Measurements from ENCODE around the gene DNAJC6. TPM values are rescaled to one million over a fixed set of nuclear protein-coding genes. Genes with fewer than 3 reads are reported as not detected.

Gene DNAJC6
- polyA plus RNA-seq, 1 of the 3 experiments (the other 2 are of a cell fraction) = 1.9 TPM

DNA sequence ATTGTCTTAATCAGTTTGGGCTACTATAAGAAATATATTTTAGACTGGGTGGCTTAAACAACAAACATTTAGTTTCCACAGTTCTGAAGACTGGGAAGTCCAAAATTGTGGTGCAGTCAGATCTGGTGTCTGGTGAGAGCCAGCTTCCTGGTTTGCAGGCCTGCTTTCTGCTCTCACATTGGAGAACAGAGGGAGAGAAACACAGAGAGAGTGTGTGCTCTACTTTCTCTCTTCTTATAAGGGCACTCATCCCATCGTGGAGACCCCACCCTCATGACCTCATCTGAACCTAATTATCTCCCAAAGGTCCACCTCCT lies 115.2 kb downstream of the DNAJC6 start:
- H3K4me1 ChIP-seq (ENCODE audit: control insufficient read depth in 1 of 2, insufficient read depth in 2 of 2, low read depth in 1 of 2, low read length in 1 of 2) = peaks cover 10 to 27% of the 10 kb centered on the region in 2 experiments
- no peaks in the 10 kb centered on the region for H3K9me2 ChIP-seq
- TF ChIP-seq, protein P1, sequence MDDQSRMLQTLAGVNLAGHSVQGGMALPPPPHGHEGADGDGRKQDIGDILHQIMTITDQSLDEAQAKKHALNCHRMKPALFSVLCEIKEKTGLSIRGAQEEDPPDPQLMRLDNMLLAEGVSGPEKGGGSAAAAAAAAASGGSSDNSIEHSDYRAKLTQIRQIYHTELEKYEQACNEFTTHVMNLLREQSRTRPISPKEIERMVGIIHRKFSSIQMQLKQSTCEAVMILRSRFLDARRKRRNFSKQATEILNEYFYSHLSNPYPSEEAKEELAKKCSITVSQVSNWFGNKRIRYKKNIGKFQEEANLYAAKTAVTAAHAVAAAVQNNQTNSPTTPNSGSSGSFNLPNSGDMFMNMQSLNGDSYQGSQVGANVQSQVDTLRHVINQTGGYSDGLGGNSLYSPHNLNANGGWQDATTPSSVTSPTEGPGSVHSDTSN (IDR thresholded peaks at IDR 0.05) = no peak
- TF ChIP-seq GATA2 (CRISPR knock-in tag; IDR thresholded peaks at IDR 0.05) = no peak
- TF ChIP-seq SMC3 (IDR thresholded peaks at IDR 0.05; ENCODE audit: low read depth, low read length) = no peak
- TF ChIP-seq MEF2A (IDR thresholded peaks at IDR 0.05; ENCODE audit: borderline replicate concordance, low read depth) = no peak
- TF ChIP-seq EZH2phosphoT487 (IDR thresholded peaks at IDR 0.05; ENCODE audit: borderline replicate concordance, low read depth) = no peak
- no peak for TF ChIP-seq MXI1 (IDR thresholded peaks at IDR 0.05; ENCODE audit: low read depth, low read length)
- TF ChIP-seq, protein P2, sequence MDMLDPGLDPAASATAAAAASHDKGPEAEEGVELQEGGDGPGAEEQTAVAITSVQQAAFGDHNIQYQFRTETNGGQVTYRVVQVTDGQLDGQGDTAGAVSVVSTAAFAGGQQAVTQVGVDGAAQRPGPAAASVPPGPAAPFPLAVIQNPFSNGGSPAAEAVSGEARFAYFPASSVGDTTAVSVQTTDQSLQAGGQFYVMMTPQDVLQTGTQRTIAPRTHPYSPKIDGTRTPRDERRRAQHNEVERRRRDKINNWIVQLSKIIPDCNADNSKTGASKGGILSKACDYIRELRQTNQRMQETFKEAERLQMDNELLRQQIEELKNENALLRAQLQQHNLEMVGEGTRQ (IDR thresholded peaks at IDR 0.05; ENCODE audit: borderline replicate concordance, low read depth, low read length) = no peak
- TF ChIP-seq, protein P3, sequence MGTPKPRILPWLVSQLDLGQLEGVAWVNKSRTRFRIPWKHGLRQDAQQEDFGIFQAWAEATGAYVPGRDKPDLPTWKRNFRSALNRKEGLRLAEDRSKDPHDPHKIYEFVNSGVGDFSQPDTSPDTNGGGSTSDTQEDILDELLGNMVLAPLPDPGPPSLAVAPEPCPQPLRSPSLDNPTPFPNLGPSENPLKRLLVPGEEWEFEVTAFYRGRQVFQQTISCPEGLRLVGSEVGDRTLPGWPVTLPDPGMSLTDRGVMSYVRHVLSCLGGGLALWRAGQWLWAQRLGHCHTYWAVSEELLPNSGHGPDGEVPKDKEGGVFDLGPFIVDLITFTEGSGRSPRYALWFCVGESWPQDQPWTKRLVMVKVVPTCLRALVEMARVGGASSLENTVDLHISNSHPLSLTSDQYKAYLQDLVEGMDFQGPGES (IDR thresholded peaks at IDR 0.05; ENCODE audit: low read depth, low read length) = no peak
- TF ChIP-seq, protein P4, sequence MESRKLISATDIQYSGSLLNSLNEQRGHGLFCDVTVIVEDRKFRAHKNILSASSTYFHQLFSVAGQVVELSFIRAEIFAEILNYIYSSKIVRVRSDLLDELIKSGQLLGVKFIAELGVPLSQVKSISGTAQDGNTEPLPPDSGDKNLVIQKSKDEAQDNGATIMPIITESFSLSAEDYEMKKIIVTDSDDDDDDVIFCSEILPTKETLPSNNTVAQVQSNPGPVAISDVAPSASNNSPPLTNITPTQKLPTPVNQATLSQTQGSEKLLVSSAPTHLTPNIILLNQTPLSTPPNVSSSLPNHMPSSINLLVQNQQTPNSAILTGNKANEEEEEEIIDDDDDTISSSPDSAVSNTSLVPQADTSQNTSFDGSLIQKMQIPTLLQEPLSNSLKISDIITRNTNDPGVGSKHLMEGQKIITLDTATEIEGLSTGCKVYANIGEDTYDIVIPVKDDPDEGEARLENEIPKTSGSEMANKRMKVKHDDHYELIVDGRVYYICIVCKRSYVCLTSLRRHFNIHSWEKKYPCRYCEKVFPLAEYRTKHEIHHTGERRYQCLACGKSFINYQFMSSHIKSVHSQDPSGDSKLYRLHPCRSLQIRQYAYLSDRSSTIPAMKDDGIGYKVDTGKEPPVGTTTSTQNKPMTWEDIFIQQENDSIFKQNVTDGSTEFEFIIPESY (IDR thresholded peaks at IDR 0.05; ENCODE audit: borderline replicate concordance, low read depth) = no peak
- TF ChIP-seq JUND (IDR thresholded peaks at IDR 0.05) = no peak
- TF ChIP-seq NRF1 (IDR thresholded peaks at IDR 0.05; ENCODE audit: low read depth, low read length) = no peak
- no peak for TF ChIP-seq RXRA (IDR thresholded peaks at IDR 0.05; ENCODE audit: borderline replicate concordance, low read depth)
- no peak for TF ChIP-seq EP300 (IDR thresholded peaks at IDR 0.05; ENCODE audit: borderline replicate concordance in 1 of 2, low read depth in 1 of 2, low read length in 1 of 2)
- H3K36me3 ChIP-seq (replicated peaks in 1 of 2; ENCODE audit: control insufficient read depth in 1 of 2, insufficient read depth in 2 of 2, low read length in 1 of 2) = peaks cover 26 to 29% of the 10 kb centered on the region in 2 experiments
- H3K4me3 ChIP-seq (ENCODE audit: low read depth in 2 of 2, low read length in 1 of 2) = no peak overlapping the region
- H3K9ac ChIP-seq = peak overlapping the region; percentile 26; the same call in 1 of the 2 replicates
- no peaks in the 10 kb centered on the region for H3K9me3 ChIP-seq
- H3K4me2 ChIP-seq = 0 out of 2 replicates have a peak overlapping the region, but pooled peaks have one; percentile 32
- H4K20me1 ChIP-seq (ENCODE audit: insufficient read depth) = peaks cover 6% of the 10 kb centered on the region; the same call in 1 of the 2 replicates
- 50% methylated on average over 1 of the region's 1 CpG for WGBS (ENCODE audit: low lambda C conversion rate)
- no peaks in the 10 kb centered on the region for H3K27me3 ChIP-seq (ENCODE audit: insufficient read depth)
- peaks cover 36% of the 10 kb centered on the region for H3F3A ChIP-seq (replicated peaks; ENCODE audit: insufficient read depth)
- CTCF ChIA-PET = interaction anchor here (6.7 kb wide), 1 partner anchor 263 kb away, joined by 56 read pairs; no protein-coding TSS in a partner anchor
- peaks cover 64% of the 10 kb centered on the region for H3K79me2 ChIP-seq (ENCODE audit: insufficient read depth)
- no peak for DNase-seq
- POLR2A ChIA-PET = no interaction called here
- peak overlapping the region in 1 of 2 experiments; percentile 74; a peak in 3 of 4 replicates for H3K27ac ChIP-seq (ENCODE audit: low read depth in 2 of 2, low read length in 1 of 2)
- H2AFZ ChIP-seq (ENCODE audit: low read depth) = no peak overlapping the region
